ENCODE results near the gene ELK1. TPM values are rescaled to one million over a fixed set of nuclear protein-coding genes. Genes with fewer than 3 reads are reported as not detected.
A peak's percentile ranks its signal among the peaks of the same experiment; 100 is the strongest.
"Not testable (repeated sequence)": the region's sequence is repeated elsewhere in the genome, so short reads cannot be mapped to it uniquely, and the experiment has no call there.

The ELK1 gene, protein sequence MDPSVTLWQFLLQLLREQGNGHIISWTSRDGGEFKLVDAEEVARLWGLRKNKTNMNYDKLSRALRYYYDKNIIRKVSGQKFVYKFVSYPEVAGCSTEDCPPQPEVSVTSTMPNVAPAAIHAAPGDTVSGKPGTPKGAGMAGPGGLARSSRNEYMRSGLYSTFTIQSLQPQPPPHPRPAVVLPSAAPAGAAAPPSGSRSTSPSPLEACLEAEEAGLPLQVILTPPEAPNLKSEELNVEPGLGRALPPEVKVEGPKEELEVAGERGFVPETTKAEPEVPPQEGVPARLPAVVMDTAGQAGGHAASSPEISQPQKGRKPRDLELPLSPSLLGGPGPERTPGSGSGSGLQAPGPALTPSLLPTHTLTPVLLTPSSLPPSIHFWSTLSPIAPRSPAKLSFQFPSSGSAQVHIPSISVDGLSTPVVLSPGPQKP
- total RNA-seq (2014; rRNA removed; shearing (Covaris generic)): 36.4 and 40.4 TPM in 2 replicates
- 23.2 and 25.1 TPM in 2 replicates for polyA plus RNA-seq (2014; cell fraction: nucleus; rRNA removed)

DNA sequence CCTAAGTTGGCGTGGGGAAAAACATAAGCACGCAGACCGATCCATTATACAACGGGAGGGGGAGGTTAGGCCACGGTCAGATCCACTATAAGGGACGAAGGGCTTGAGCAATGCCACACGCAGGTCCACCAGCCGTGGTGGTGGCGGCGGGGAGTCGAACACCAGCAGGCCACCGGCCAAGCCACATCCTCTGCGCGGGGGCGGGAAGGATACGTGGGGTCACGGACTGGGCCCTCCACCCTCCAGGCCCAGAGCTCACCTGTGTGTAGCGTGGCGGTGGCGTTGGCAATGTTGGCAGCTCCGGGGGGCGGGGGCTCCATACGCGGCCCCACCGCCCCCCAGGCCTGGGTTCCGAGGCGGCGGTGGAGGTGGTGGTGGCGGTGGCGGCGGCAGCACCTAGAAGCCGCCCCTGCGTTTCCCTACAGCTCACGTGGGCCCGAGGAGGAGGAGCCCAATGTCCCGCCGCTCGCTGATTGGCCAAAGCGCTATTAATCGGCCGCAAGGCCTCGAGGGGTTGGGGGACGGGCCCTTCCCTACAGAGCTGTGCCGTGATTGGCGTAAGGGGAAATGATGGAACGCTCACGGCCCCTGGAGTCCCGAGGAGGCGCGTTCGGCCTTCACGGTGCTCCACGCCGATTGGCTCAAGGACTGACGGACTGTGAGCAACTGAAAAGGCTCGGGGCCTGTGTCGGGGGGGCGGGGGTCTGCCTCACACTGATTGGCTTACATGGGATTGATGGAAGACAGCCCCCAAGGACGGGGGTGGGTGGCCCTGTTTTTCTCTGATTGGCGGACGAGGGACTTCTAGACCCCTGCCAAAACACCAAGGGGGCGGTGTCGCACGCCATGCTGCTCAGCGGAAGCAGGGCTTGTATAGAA lies at the start of gene ELK1:
TSS of gene ELK1 (minus strand) at position 400 of the 879 bp plus-strand sequence. CDS start 9,122 bp downstream, outside the sequence.
- peak; percentile 96 for DNase-seq (ENCODE audit: extremely low read depth, low read depth)

DNA sequence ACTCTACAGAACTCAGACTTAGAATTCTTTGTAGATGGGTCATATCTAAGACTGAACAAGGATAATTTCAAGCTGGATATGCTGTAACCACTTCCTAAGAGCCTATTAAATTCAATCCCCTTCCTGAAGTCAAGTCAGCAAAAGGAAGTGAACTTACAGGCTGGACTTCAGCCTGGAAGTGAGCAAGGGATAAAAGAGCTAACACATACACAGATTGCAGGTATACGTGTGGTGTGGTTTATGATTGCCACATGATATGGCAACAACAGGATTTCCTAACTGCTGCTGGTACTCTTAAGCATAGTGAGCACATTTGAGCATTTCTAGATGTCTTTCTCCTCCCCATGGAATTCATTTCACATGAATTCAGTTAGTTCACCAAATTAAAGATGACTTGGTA lies 46.8 kb upstream of the ELK1 start:
- DNase-seq (ENCODE audit: extremely low read depth, low read depth): no peak

DNA sequence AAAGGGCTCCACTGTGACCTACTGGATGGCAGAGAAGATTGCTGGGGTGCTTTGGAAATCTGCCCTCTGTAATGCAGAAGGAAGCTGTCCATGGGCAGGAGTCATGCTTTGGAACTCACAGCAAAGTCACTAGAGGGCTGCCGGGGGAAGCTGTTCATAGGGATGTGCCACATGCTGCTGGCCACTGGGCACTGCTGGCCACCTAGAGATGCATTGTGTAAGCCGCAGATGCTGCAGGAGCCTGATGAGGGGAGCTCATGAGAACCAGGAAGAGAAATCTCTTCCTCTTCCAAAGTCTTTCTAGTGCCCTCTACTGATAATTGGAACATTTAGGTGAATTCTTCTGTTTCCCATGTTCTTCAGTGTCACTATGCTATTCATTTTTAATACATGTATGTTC lies 39.8 kb upstream of the ELK1 start:
- no peak for DNase-seq (ENCODE audit: extremely low read depth, low read depth)

DNA sequence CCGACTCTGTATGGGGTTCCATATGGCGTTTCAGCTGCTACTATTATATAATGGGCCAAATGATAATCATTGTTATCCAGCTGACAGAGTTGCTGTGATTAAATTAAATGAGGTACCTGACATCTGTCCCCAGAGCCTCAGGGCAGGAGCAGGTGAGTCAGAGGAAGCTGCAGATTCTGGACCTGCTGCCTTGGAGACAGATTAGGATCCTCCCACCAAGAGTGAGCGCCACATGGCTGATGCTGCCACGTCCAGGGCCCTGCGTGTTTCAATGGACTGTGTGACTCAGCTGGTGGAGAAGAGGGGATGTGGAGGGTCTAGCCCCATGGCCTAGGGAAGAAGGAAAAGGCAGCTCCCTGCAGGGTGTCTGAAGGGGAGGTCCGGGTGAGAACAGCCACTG lies 36.9 kb upstream of the ELK1 start:
- no peak for DNase-seq (ENCODE audit: extremely low read depth, low read depth)

DNA sequence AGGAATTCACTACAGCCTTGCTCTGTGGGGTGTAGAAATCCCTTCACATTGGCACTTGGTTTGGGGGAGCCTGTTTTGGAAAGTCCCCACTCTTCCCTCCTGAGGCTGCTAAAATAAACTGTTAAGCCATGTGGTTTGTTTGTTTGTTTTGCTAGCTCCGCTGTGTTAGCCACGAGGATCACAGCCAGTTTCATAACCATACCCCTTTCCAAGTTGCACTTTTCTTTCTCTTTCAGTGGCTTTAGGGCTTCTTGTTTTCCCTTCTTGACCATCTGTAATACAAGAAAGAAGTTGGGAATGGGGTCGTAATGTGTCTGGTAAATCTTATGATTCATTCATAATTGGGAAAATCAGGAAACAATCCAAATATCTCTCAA lies 33.5 kb upstream of the ELK1 start:
- no peak for DNase-seq (ENCODE audit: extremely low read depth, low read depth)

DNA sequence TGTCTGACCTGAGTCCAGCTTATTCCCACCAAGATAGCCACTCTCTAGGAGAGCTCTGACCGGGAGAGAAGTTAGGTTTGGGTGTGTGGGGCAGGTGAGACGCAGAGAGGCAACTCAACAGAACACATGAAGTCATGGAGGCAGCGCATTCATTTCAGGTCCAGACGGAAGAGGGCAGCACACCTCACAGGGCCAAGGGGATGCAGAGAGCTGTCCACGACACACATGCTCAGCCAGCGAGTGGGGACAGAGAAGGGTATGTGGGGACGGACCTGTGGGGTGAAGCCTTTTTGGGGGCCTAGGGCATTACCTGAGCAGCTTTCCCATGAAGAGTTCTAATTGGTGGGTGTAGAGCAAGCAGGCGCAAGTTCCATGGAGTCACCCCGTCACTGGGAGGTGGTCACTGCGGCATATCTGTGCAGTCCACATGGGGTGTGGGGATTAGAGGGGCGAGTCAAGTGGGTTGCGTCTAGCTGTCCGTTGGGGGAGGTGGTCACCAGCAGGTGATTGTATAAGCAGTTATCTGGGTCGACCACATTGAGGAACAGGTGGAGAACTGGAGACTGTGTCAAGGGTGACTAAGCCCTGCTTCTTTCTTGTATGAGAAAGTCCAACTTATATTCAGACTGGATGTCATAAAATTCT lies 32.9 kb upstream of the ELK1 start:
- no peak for DNase-seq (ENCODE audit: extremely low read depth, low read depth)

DNA sequence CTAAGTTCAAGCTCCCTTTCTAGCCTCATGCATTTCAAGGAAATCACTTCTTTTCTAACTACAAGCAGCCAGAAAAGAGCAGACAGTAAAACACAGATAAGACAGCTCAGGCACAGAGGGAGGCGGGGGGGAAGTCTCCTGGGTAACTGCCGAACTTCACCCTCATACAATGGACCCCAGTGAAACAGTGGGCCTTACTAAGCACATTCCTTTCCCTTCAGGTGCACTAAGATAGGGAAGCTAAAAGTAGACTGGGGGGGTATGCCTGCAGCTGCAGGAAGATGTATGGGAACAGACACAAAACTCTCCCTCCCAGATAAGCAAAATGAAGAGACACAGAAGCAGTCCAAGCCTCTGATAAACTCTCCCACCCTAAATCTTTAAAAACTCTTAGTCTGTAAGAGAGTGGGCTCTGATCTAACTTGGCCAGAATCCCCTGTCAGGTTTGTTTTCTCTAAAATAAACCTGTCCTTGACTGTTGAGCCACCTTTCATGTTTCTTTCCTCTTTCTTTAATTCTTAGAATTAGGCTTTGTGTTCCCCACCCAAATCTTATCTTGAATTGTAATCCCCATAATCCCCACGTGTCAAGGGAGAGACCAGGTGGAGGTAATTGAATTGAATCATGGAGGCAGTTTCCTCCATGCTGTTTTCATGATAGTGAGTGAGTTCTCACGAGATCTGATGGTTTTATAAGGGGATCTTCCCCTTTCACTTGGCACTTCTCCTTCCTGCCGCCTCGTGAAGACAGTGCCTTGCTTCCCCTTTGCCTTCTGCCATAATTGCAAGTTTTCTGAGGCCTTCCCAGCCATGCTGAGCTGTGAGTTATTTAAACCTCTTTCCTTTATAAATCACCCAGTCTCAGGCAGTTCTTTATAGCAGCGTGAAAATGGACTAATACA lies 25.8 kb upstream of the ELK1 start:
- not testable (repeated sequence) for DNase-seq (ENCODE audit: extremely low read depth, low read depth)

DNA sequence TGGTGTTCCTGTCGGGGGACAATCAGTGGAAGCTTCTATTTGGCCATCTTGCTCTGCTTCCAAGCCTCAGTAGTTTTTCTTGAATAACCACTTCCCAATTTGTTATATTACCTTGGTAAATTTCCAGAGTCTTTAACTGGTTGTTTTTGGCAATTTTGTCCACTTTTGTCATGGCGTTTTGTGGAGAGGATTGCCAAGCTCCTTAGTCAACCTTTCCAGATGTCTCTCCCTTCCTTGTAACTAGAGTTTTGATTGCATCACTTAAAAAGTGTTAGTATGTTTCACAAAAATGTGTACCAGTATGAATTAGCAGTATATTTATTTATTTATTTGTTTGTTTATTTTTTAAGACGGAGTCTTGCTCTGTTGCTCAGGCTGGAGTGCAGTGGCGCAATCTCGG lies 24.4 kb upstream of the ELK1 start:
- no peak for DNase-seq (ENCODE audit: extremely low read depth, low read depth)

DNA sequence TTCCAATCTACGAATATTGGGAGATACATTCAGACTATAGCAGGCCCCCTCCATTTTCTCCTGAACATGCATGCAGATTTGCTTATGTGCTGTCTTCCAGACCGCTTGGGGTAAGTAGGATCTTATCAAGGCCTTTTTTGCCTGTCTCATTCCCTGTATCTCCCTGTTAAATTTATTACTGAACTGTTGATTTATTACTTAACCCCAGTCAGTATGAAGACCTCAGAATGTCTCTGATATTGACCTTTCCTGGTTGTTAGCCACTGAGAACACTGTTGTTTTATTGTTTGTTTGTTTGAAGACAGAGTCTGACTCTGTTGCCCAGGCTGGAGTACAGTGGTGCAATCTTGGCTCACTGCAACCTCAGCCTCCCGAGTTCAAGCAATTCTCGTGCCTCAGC lies 15.4 kb upstream of the ELK1 start:
- not testable (repeated sequence) for DNase-seq (ENCODE audit: extremely low read depth, low read depth)

DNA sequence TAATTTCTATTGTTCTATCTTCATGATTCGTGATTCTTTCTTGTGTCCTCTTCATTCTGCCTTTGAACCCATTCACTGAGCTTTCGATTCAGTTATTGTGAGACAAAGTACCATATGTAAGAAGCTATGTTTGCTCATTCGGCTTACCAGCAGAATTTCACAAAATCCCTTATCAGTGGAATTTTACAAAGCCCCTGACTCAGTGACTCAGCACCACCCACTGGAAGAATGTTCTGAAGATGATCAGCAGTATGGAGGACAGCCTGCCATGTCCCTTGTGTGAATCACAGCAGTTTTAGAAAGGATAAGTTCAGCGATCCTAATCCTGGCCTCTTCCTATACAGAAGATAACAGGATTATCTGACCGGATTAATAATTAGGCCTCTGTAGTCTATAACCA lies 14.4 kb upstream of the ELK1 start:
- no peak for DNase-seq (ENCODE audit: extremely low read depth, low read depth)

DNA sequence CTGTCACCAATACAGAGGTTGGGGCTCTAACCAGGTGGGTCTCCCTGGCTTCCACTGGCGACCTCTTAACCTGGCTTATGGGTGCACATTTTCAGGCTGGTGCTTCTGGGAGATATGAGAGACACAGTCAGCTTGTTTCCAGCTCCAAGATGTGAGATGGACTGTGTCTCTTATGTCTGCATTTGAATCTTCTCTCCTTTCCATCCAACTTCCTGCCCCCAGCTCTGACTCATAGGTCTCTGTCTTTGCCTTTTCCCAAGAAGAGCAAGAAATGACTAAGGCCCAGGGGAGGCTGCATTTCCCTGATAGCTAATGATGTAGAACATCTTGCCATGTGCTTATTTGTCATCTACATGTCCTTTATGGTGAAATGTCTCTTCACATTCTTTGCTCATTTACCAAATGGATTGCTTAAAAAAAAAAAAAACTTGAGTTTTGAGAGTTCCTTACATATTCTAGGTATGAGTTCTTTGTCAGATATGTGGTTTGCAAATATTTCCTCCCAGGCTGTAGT lies 11.8 kb upstream of the ELK1 start:
- DNase-seq (ENCODE audit: extremely low read depth, low read depth): peak; percentile 16

DNA sequence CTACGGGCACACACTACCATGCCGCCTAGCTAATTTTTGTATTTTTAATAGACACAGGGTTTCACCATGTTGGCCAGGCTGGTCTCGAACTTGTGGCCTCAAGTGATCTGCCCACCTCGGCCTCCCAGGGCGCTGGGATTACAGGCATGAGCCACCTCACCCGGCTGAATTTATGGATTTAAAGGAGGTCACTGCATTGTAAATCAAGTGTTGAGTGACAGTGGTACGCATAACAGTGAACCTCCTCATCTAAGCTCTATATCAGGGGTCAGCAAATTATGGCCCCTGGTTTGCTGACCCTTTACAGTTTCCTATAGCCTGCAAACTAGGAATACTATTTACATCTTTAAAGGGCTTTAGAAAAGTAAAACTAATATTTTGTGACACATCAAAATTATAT lies 11.2 kb upstream of the ELK1 start:
- no peak for DNase-seq (ENCODE audit: extremely low read depth, low read depth)

DNA sequence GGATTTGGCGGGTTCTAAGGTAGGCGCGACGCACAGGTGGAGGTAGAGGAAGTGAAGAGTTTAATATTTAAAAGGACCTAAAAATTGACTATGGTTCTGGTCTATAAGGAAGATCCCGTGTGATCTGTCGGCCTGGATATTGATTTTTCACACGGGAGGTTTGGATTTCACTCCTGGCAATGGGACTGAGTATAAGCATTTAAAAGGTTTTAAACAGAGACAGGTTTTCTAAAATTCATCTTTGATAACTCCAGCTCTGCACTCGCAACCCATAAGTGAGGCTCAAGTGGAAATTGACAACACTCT lies 9.0 kb upstream of the ELK1 start:
- no peak for DNase-seq (ENCODE audit: extremely low read depth, low read depth)

DNA sequence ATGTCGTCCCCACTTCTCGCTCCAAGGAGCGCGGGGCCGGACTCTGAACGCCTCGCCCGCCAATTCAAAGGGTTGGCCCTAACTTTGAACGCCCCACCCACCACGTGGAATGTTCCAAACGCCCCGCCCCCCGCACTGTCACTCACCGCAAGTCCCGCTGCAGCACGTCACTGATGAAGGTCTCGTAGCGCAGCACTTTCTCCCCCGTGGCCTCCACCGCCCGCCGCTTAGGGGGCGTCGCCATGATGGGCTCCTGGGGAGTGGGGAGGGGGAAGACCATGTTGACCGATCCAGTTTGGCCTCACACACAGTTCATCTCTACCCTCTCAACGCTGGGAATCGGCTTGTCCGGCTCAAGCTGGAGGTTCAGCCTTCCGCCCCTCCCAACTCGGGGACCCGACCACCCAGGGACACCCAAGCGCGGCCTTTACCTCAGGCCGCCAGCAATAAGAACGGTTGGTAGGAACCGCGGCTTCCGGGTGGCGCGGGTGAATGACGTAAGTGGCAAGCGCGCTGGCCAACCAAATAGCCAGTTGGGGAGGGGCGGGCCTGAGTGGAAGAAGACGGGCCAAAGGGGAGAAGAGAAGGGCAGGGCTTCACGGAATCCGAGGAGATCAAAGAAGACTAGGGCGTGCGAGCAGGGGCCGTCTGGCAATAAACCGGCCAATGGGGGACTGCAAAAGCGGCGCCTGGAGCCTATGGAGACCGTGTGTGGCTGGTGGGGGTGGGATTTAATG lies 8.5 kb upstream of the ELK1 start, which contains the start of gene UXT:
TSS of gene UXT (minus strand) at position 497 of the 737 bp plus-strand sequence. CDS start at position 244, 253 bp downstream.
- peak; percentile 95 for DNase-seq (ENCODE audit: extremely low read depth, low read depth)

DNA sequence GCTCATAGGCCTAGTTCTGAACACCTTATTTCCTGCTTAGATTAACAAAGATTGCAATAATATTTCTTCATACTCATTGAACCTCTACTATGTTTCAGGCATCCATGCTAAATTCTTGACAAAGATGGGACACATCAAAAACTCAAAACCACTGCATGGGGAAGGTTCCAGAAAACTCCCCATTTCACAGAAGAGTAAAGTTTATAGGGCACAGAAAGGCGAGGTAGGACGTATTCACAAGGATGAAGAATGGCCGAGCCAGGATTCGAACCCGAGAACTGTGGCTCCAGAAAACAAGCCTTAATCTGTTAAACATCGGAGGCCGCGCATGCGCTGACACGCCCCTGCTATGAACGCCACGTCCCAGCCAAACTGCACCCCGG lies 7.9 kb upstream of the ELK1 start:
- no peak for DNase-seq (ENCODE audit: extremely low read depth, low read depth)

DNA sequence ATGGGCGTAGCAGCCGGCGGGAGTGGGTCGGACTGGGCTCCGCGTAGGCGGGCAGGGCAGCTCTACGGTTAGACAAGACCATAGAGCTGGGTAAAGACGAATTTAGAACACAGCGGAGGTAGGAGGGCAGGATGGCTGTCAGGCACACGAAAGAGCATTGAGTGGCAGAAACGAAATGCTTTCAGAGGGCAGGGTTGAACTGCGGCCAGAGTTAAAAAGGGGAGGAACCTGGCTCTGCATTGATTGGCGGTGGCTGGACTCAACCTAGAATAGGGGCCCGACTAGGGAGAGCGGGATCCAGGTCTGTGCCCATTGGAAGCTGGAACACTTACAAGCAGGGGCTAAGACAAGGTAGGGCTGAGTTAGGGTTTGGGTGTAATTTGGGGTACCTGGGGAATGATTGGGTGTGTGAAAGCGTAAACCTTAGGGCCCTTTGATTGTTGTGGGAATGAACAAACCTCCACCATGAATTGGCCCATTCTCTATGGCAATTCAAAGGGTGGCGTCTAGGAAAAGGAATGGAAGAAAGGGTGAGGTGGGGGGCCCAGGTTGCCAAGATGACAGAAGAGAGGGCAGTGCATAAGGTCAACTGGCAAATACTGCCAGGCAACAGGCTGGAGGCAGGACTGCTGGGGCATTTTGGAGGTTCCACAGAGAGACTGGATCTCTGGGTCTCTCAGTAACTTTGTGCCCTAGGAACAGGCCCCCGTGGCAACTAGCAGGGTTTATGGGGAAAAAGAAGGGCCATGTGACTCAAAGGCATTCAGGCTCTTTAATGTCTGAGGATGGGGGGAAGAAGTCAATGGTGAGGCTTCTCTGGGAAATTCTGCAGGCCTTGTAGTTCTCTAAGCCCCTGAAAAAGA lies 911 bp upstream of the ELK1 start:
- DNase-seq (ENCODE audit: extremely low read depth, low read depth): no peak

DNA sequence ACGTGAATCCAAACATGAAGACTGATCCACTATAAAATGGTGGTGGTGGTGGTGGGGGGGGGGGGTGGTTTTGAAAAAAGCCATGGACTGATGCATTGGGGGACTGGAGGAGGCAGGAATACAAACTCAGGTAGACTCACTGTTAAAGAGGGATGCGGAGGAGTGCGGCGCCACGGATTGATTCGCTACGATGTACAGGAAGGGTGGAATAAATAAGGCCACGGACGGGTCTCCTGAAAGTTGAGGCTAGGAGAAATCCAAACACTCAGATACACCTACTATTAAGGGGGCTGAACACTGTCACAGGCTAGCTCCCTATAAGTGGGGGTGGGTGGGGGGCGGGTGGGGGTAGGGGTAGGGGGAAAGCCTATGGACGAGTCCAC lies 591 bp downstream of the ELK1 start:
- no peak for DNase-seq (ENCODE audit: extremely low read depth, low read depth)

DNA sequence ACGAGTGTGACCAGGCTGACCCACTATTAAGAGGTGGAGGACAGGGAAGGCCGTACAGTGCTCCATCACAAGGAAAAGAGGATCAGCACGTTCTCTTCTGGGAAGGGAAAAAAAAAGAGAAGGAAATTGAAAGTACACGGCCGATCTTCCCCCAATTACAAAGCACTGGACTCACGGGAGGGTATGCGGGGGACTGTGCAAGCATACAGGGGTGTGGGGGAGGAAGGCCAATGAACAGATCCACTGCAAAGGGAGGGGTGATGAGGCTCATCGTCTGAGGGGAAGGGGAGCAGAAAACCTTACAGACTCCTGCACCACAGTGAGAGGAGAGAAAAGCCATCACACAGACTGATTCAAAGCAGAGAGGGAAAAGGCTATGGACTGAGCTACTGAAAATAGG lies 1.1 kb downstream of the ELK1 start:
- no peak for DNase-seq (ENCODE audit: extremely low read depth, low read depth)

All from NCI-H460 (cell line).